ENCODE measurements around the gene TNRC18. TPM values are rescaled to one million over a fixed set of nuclear protein-coding genes. Genes with fewer than 3 reads are reported as not detected.

The TNRC18 gene
- total RNA-seq, 1 donor from 2014 or later, result 169 TPM

GRCh38 chr7:5354460-5355232, 69.0 kb downstream of the TNRC18 start:
- TF ChIP-seq CTCF (conservative IDR thresholded peaks at IDR 0.05), result no peak
- Mint-ChIP-seq H3K4me3 (peak overlapping the region; percentile 46), H3K36me3 (peaks cover 58% of the 10 kb centered on the region), H3K27ac (peak overlapping the region; percentile 61), H3K9me3 (no peaks in the 10 kb centered on the region), H3K4me1 (ENCODE audit: unreplicated experiment) (peaks cover 17% of the 10 kb centered on the region), H3K27me3 (no peaks in the 10 kb centered on the region)
- no peak for DNase-seq (ENCODE audit: extremely low spot score, unreplicated experiment)

- H3K9me3 Mint-ChIP-seq, result no peaks in the 10 kb centered on the region
- no peak for TF ChIP-seq CTCF (conservative IDR thresholded peaks at IDR 0.05)
- H3K27ac Mint-ChIP-seq, result peak overlapping the region; percentile 43
- peaks cover 43% of the 10 kb centered on the region for H3K36me3 Mint-ChIP-seq
- no peaks in the 10 kb centered on the region for H3K27me3 Mint-ChIP-seq
- H3K4me3 Mint-ChIP-seq, result no peak overlapping the region
- peaks cover 17% of the 10 kb centered on the region for H3K4me1 Mint-ChIP-seq (ENCODE audit: unreplicated experiment)
- no peak for DNase-seq (ENCODE audit: extremely low spot score, unreplicated experiment)
Measured at GRCh38 chr7:5352440-5353010, 71.1 kb downstream of the TNRC18 start.

- Mint-ChIP-seq H3K36me3 (peaks cover 40% of the 10 kb centered on the region), H3K4me1 (ENCODE audit: unreplicated experiment) (peaks cover 17% of the 10 kb centered on the region), H3K27me3 (no peaks in the 10 kb centered on the region)
Measured at GRCh38 chr7:5351507-5352265, 71.9 kb downstream of the TNRC18 start.

GRCh38 chr7:5350600-5351385, 72.8 kb downstream of the TNRC18 start:
- H3K27me3 Mint-ChIP-seq, result no peaks in the 10 kb centered on the region
- DNase-seq (ENCODE audit: extremely low spot score, unreplicated experiment), result no peak
- no peak for TF ChIP-seq CTCF (conservative IDR thresholded peaks at IDR 0.05)
- peaks cover 35% of the 10 kb centered on the region for H3K36me3 Mint-ChIP-seq
- H3K4me3 Mint-ChIP-seq, result no peak overlapping the region
- H3K4me1 Mint-ChIP-seq (ENCODE audit: unreplicated experiment), result peaks cover 17% of the 10 kb centered on the region
- H3K9me3 Mint-ChIP-seq, result no peaks in the 10 kb centered on the region
- H3K27ac Mint-ChIP-seq, result no peak overlapping the region

More at GRCh38 chr7:5351507-5352265, 71.9 kb downstream of the TNRC18 start:
- Mint-ChIP-seq H3K4me3 (peak overlapping the region; percentile 31), H3K9me3 (no peaks in the 10 kb centered on the region), H3K27ac (no peak overlapping the region)
- no peak for TF ChIP-seq CTCF (conservative IDR thresholded peaks at IDR 0.05)
- DNase-seq (ENCODE audit: extremely low spot score, unreplicated experiment), result no peak

- Mint-ChIP-seq H3K27me3 (no peaks in the 10 kb centered on the region), H3K36me3 (peaks cover 32% of the 10 kb centered on the region), H3K9me3 (no peaks in the 10 kb centered on the region), H3K4me3 (no peak overlapping the region), H3K4me1 (ENCODE audit: unreplicated experiment) (peaks cover 15% of the 10 kb centered on the region), H3K27ac (no peak overlapping the region)
- no peak for TF ChIP-seq CTCF (conservative IDR thresholded peaks at IDR 0.05)
- DNase-seq (ENCODE audit: extremely low spot score, unreplicated experiment), result no peak
Measured at GRCh38 chr7:5350174-5350463, 73.5 kb downstream of the TNRC18 start.
